ENCODE results near the gene VPS13D.

- TF ChIP-seq POLR2A (IDR thresholded peaks at IDR 0.05) (no peak), CTCF (IDR thresholded peaks at IDR 0.05) (no peak), EP300 (IDR thresholded peaks at IDR 0.05) (no peak)
These were observed 253.2 kb downstream of the VPS13D start for GRCh38 chr1:12482988-12483387.

Measured in ovary (tissue), 3 donors.